Endothelial cell of umbilical vein (primary cell): ENCODE measurements around the gene RASD1. TPM values are rescaled to one million over a fixed set of nuclear protein-coding genes. Genes with fewer than 3 reads are reported as not detected.

Source experiments
- BruUV-seq: library from RNA; stranded (reverse); fragments of 400-500 nt; replicated peaks from 2 replicates; lab custom pipeline; 2021; lab: Mats Ljungman, UMichigan
- CTCF ChIA-PET: fragments of 300-600, 350-600 bp; sonication (Branson Sonifier 250); formaldehyde crosslinking; loops from one replicate; lab custom pipeline; 2021; ENCODE audit warnings: antibody characterized with exemption, inconsistent platforms; lab: Charles Lee
- POLR2A ChIA-PET: fragments of 300-600, 350-600 bp; sonication (Branson Sonifier 250); formaldehyde crosslinking; loops from one replicate; lab custom pipeline; 2021; ENCODE audit warnings: antibody characterized with exemption, inconsistent platforms; lab: Charles Lee
- DNase-seq: peaks from one replicate; pipeline ENCODE4 v3.0.0-alpha.2; 2011; ENCODE audit warnings: low read depth, low spot score
- FAIRE-seq: peaks from 2 replicates; lab custom pipeline; 2011; peaks lifted over from hg19 to GRCh38; lab: Jason Lieb, UNC
- H2AFZ ChIP-seq: 2 replicates; pipeline ENCODE4 v1.6.0; 2012; ENCODE audit warnings: low read depth, low read length, control low read depth, inconsistent platforms
- H3K27ac ChIP-seq: 2 replicates; pipeline ENCODE4 v1.5.1; 2011; ENCODE audit warnings: low read depth, mild to moderate bottlenecking, control low read depth, low read length, moderate library complexity; ENCODE audit not compliant: insufficient read depth
- H3K27me3 ChIP-seq, 2 experiments: 2 replicates each; pipeline versions ENCODE4 v1.6.0 to v1.6.1; 2011; ENCODE audit warnings: low read length in 2 of 2, mixed read lengths in 1 of 2; ENCODE audit not compliant: control insufficient read depth in 2 of 2, insufficient read depth in 2 of 2
- H3K36me3 ChIP-seq, 2 experiments: 2 replicates in 1 of 2; 3 replicates in 1 of 2; pipeline ENCODE4 v1.5.1; 2011; ENCODE audit warnings: low read length in 2 of 2, mild to moderate bottlenecking in 1 of 2, moderate library complexity in 1 of 2; ENCODE audit not compliant: control insufficient read depth in 2 of 2, insufficient read depth in 2 of 2; ENCODE audit errors: extremely low read depth in 1 of 2
- H3K4me1 ChIP-seq: 3 replicates; pipeline ENCODE4 v1.5.1; 2011; ENCODE audit warnings: mild to moderate bottlenecking, low read length; ENCODE audit not compliant: control insufficient read depth, insufficient read depth; ENCODE audit errors: extremely low read depth
- H3K4me2 ChIP-seq: 2 replicates; pipeline ENCODE4 v1.6.1; 2011; ENCODE audit warnings: low read length, control low read depth, mixed read lengths; ENCODE audit not compliant: insufficient read depth
- H3K4me3 ChIP-seq, 3 experiments: fragments of 200-600 bp in 1 of 3; sonication (generic), shearing (Covaris generic) in 1 of 3; replicated peaks in 1 of 3; 2 replicates each; pipeline ENCODE4 v1.5.1; 2011 to 2016; ENCODE audit warnings: control low read depth in 3 of 3, low read length in 3 of 3, mild to moderate bottlenecking in 2 of 3, inconsistent platforms in 1 of 3, low read depth in 1 of 3, moderate library complexity in 1 of 3; ENCODE audit not compliant: insufficient read depth in 1 of 3
- H3K79me2 ChIP-seq: 2 replicates; pipeline ENCODE4 v1.6.0; 2012; ENCODE audit warnings: low read length, inconsistent platforms; ENCODE audit not compliant: control insufficient read depth, insufficient read depth
- H3K9ac ChIP-seq: replicated peaks from 2 replicates; pipeline ENCODE3; 2011; ENCODE audit warnings: low read length, control low read depth; ENCODE audit not compliant: insufficient read depth; ENCODE audit errors: extremely low read depth
- H3K9me1 ChIP-seq: replicated peaks from 3 replicates; pipeline ENCODE4 v1.6.0; 2011; ENCODE audit warnings: mild to moderate bottlenecking, low read length; ENCODE audit not compliant: control insufficient read depth, insufficient read depth; ENCODE audit errors: extremely low read depth
- H3K9me3 ChIP-seq: replicated peaks from 2 replicates; pipeline ENCODE4 v1.5.1; 2012; ENCODE audit warnings: low read length, inconsistent platforms; ENCODE audit not compliant: control insufficient read depth, insufficient read depth
- H4K20me1 ChIP-seq: replicated peaks from 2 replicates; pipeline ENCODE3; 2011; ENCODE audit warnings: mild to moderate bottlenecking, low read length; ENCODE audit not compliant: control insufficient read depth, insufficient read depth; ENCODE audit errors: extremely low read depth
- EZH2 ChIP-seq: IDR thresholded peaks from 2 replicates; pipeline ENCODE4 v1.6.1; 2012; ENCODE audit warnings: borderline replicate concordance, low read depth, mild to moderate bottlenecking, moderate library complexity, low read length, inconsistent platforms; ENCODE audit not compliant: severe bottlenecking
- GATA2 ChIP-seq: IDR thresholded peaks from 2 replicates; pipeline ENCODE4 v1.7.0; 2011; ENCODE audit warnings: low read depth, mild to moderate bottlenecking, moderate library complexity, mixed read lengths, low read length; ENCODE audit not compliant: insufficient read length, insufficient read depth
- JUN ChIP-seq: IDR thresholded peaks from 2 replicates; pipeline ENCODE4 v1.6.1; 2011; ENCODE audit warnings: borderline replicate concordance, low read depth; ENCODE audit not compliant: insufficient read length, insufficient read depth
- MYC ChIP-seq: IDR thresholded peaks from one replicate; pipeline ENCODE4 v1.6.1; 2011; ENCODE audit warnings: mild to moderate bottlenecking, low read depth, low read length
- dilution Hi-C: fragments of 300-500 bp; cut with MboI; formaldehyde crosslinking; loops from one replicate; pipeline ENCODE4 v1.15.0; 2019; ENCODE audit warnings: low sequenced_read_pairs; ENCODE audit not compliant: extremely low pct_ligation_motif_present
- intact Hi-C: fragments of 100-400 bp; cut with micrococcal nuclease; formaldehyde crosslinking; loops from one replicate; pipeline ENCODE4 v1.10.0; 2022
- polyA plus RNA-seq, 4 experiments: library from polyadenylated mRNA; depleted of rRNA in 3 of 4; stranded (reverse) in 3 of 4; unstranded in 1 of 4; fragments of >200 nt; gene quantifications; 2 replicates each; pipeline versions ENCODE4 v1.2.1 to v1.2.3, GENCODE V29; 2011 to 2012; ENCODE audit warnings: missing spikeins in 1 of 4
- total RNA-seq: library from RNA; stranded (reverse); gene quantifications from 2 replicates; pipeline ENCODE4 v1.2.3, GENCODE V29; 2021

RASD1 gene
- total and polyA plus RNA-seq, 2 donors (not counting 3 experiments of a cell fraction or from before 2014, with no cell fraction given): 4.2 to 15.7 TPM

GRCh38 chr17:17509601-17510425 lies 13.6 kb upstream of the RASD1 start:
- no peaks in the 10 kb centered on the region for H3K27me3 ChIP-seq
- FAIRE-seq: no peak
- intact Hi-C loops: no loop called here
- no peak for TF ChIP-seq JUN
- no peak for TF ChIP-seq EZH2
- CTCF ChIA-PET: interaction anchor here (0.8 to 4.5 kb wide), 3 partner anchors 13 to 132 kb away, joined by 3 to 37 read pairs (median 4); partner anchors contain the start of gene RASD1
- BruUV-seq: no TSS peak
- H3K4me1 ChIP-seq: no peaks in the 10 kb centered on the region
- H3K9me1 ChIP-seq: no peaks in the 10 kb centered on the region
- no peaks in the 10 kb centered on the region for H3K79me2 ChIP-seq
- dilution Hi-C loops: no loop called here
- no peak overlapping the region for H2AFZ ChIP-seq
- no peaks in the 10 kb centered on the region for H3K36me3 ChIP-seq
- no peak for DNase-seq
- H3K4me3 ChIP-seq: no peak overlapping the region
- no peak overlapping the region for H3K9ac ChIP-seq
- no peak overlapping the region for H3K4me2 ChIP-seq
- no peak overlapping the region for H3K27ac ChIP-seq
- no peaks in the 10 kb centered on the region for H4K20me1 ChIP-seq
- POLR2A ChIA-PET: no interaction called here
- no peaks in the 10 kb centered on the region for H3K9me3 ChIP-seq

- Histone ChIP-seq H2AFZ (no peak overlapping the region), H3K9me1 (no peaks in the 10 kb centered on the region), H3K27me3 (no peaks in the 10 kb centered on the region), H3K9ac (no peak overlapping the region), H4K20me1 (no peaks in the 10 kb centered on the region), H3K4me1 (no peaks in the 10 kb centered on the region), H3K79me2 (no peaks in the 10 kb centered on the region), H3K4me2 (no peak overlapping the region), H3K9me3 (no peaks in the 10 kb centered on the region), H3K36me3 (no peaks in the 10 kb centered on the region), H3K4me3 (no peak overlapping the region), H3K27ac (no peak overlapping the region)
- intact Hi-C loops: no loop called here
- ChIA-PET CTCF (interaction anchor here (0.9 to 4.5 kb wide), 2 partner anchors 12 to 105 kb away, joined by 4 to 37 read pairs; partner anchors contain the start of gene RASD1), POLR2A (no interaction called here)
- BruUV-seq: no TSS peak
- DNase-seq: no peak
- TF ChIP-seq MYC (no peak), GATA2 (no peak)
- FAIRE-seq: no peak
- dilution Hi-C loops: no loop called here
These were observed 12.7 kb upstream of the RASD1 start for GRCh38 chr17:17508646-17509591.
